Fibroblast of skin of right biceps (primary cell): ENCODE results near the gene CTDSPL.
A peak's percentile ranks its signal among the peaks of the same experiment; 100 is the strongest.

Experiments used
- DNase-seq: peaks from one replicate; pipeline ENCODE4 v3.0.0-alpha.2; 2013

CTDSPL gene

DNA sequence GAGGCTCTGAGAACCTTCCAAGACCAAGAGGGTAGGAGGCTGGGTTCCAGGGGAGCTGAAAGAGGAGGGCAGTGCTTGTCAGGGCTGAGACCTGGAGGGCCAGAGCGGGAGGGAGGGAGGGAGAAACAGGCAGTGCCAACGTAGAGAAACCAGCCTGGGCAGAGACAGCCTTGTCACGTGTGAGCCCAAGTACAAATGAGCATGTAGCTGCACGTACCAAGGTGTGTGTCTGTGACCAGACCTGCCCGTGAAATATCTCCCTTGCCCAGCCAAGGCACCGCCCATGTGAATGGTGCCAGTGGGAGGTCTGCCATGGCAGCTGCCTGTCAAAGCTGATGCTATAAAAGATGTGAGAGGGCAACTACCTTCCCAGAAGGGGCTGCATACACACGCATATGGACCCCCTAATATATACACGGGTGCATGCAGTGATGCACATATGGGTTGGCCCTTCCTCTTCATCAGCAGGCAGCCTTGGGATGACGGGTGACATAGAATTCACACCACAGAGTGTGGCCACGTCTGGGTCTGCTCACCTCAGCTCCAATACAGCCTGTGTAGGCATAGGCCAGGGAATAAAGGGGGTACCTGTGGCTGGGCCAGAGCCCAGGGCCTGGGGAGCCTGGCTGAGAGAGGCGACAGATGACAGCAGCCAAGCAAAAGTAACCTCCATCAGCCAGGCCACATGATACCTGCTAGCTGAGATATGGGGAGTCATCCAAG is 7.8 kb upstream of the CTDSPL start:
- DNase-seq, result no peak

- peak; percentile 62 for DNase-seq
Measured at GRCh38 chr3:37855363-37855970, 6.2 kb upstream of the CTDSPL start.

- DNase-seq, result no peak
Measured at GRCh38 chr3:37856381-37856780, 5.3 kb upstream of the CTDSPL start.

GRCh38 chr3:37858742-37859141 is 2.9 kb upstream of the CTDSPL start:
- no peak for DNase-seq

GRCh38 chr3:37859354-37859753 is 2.3 kb upstream of the CTDSPL start:
- no peak for DNase-seq

DNA sequence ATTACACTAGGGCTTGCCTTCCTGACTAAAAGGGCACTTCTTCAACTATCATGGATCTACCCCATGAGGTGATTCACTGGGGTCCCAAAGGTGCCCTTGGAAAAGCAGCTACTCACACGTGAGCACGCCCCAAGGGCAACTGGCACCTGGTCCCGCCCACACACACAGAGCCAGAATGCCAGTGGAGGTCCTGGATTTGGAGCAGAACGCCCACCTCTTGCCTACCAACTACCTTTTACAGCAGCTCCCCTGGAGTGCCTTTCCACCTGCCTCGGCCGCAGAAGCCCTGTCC is 1.8 kb upstream of the CTDSPL start:
- no peak for DNase-seq

DNA sequence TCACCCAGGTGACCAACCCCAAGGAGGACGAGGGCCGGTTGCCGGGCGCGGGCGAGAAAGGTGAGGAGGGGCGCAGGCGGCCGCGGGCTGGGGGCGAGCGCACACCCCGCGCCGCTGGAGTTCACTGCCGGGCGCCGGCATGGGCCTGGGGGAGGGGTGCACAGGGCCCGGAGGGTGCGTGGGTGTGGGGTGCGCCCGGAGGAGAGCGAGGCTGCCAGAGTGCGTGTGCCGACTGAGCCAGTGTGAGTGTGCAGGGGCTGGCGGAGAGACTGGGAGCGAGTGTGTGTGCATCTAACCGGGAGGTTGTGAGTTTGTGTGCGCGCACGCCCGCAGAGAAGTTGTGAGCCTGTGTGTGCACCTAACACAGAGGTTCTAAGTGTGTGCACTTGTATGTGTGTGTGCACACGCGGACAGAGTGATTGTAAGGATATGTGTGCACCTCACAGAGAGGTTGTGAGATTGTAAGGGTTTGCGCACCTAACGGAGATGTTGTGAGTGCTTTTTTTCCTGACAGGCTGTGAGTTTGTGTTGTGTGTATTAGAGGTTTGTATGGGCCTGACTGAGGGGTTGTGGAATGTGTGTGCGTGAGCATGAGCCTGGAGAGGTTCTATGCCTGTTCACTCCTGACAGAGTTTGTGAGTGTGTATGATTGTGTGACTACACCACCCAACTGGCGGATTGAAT is 681 bp downstream of the CTDSPL start:
- peak; percentile 57 for DNase-seq

GRCh38 chr3:37862903-37863815 is 1.5 kb downstream of the CTDSPL start:
- DNase-seq, result no peak

GRCh38 chr3:37863949-37864822 is 2.5 kb downstream of the CTDSPL start:
- DNase-seq, result no peak

- DNase-seq, result no peak
Measured at GRCh38 chr3:37864904-37865303, 3.2 kb downstream of the CTDSPL start.

- no peak for DNase-seq
Measured at GRCh38 chr3:37867144-37867543, 5.5 kb downstream of the CTDSPL start.

DNA sequence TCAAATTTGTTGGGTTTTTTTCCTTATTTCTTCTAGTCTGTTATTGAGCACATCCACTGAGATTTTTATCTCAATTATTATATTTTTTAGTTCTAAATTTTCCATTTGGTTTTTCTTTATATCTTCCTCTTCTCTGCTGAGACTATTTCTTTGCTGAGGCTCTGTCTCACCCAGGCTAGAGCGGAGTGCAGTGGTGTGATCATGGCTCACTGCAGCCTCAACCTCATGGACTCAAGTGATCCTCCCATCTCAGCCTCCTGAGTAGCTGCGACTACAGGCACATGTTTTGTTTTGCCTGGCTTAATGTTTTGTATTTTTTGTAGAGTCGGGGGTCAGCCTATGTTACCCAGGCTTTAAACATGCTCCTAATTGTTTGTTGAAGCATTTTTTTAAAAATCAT is 10.2 kb downstream of the CTDSPL start:
- DNase-seq, result no peak

DNA sequence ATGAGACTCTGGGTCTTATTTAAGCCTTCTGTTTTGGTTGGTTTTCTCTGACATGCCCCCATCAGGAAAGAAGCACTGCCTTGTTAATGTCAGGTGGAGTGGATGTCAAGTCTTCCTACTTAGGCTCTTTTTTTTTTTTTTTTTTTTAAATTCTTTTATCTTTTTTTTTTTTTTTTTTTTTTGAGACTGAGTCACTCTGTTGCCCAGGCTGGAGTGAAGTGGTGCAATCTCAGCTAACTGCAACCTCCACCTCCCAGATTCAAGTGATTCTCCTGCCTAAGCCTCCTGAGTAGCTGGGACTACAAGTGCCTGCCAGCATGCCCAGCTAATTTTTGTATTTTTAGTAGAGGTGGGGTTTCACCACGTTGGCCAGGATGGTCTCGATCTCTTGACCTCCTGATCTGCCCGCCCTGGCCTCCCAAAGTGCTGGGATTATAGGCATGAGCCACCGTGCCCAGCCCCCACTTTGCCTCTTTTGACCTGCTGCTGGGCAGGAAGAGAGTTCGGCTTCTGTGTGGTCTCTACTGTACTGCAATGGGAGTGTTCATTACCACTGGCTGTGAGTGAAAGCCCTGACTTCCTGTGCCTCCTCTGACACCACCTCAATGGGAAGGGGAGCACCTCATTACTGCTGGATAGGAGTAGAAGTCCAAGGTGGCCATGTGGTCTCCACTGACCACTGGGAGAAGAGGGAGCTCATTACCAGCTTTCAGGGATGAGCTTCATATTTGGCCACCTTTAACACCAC is 10.9 kb downstream of the CTDSPL start:
- DNase-seq, result no peak

DNA sequence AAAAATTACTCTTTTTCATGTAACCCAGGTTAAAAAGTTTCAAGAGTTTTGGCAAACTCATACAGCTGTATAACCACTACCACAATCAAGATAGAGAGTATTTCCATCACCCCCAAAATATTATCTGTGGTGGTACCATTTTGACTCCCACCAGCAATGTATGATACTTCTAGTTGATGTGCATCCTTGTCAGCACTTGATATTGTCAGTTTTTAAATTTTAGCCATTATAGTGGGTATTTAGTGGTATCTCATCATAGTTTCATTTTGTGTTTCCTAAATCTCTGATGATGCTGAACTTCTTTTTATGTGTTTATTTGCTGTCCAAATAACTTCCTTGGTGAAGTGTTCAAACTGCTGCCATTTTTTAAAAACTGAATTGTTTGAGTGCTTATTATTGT is 14.6 kb downstream of the CTDSPL start:
- no peak for DNase-seq

- no peak for DNase-seq
Measured at GRCh38 chr3:37882711-37883110, 21.0 kb downstream of the CTDSPL start.

DNA sequence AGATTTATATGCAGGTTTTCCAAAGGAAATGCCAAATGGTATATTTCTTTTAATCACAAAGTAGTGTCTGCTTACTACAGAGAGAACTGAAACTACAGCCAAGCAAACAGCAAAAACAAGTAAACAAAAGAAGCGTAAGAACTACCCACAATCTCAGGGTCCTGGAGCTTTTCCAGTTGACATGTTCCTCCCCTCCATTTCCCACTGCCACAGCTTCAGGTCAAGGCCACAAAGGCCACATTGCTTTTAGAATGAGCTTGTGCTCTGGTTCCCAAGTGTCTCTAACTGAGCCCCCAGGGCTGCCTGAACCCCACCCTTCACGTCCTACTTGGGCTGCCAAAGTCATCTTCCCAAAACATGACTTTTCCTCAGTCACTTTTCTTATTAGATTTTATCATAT is 24.1 kb downstream of the CTDSPL start:
- DNase-seq, result no peak

GRCh38 chr3:37886395-37886794 is 24.7 kb downstream of the CTDSPL start:
- DNase-seq, result no peak

GRCh38 chr3:37887062-37887461 is 25.4 kb downstream of the CTDSPL start:
- no peak for DNase-seq

- no peak for DNase-seq
Measured at GRCh38 chr3:37887824-37888223, 26.1 kb downstream of the CTDSPL start.

- DNase-seq, result no peak
Measured at GRCh38 chr3:37888421-37888820, 26.7 kb downstream of the CTDSPL start.

- no peak for DNase-seq
Measured at GRCh38 chr3:37890522-37890921, 28.8 kb downstream of the CTDSPL start.

GRCh38 chr3:37891227-37891626 is 29.5 kb downstream of the CTDSPL start:
- no peak for DNase-seq
